ENCODE data around the gene SECISBP2L. TPM values are rescaled to one million over a fixed set of nuclear protein-coding genes. Genes with fewer than 3 reads are reported as not detected.

The SECISBP2L gene
- polyA plus RNA-seq, 12 donors = 24.8 to 43.8 (median 33.7) TPM; not detected in 1

- DNase-seq = no peak
These were observed 79.5 kb downstream of the SECISBP2L start for GRCh38 chr15:48966595-48967301.

GRCh38 chr15:48965972-48966371, 80.3 kb downstream of the SECISBP2L start:
- no peak for DNase-seq

GRCh38 chr15:48964898-48965297, 81.3 kb downstream of the SECISBP2L start:
- DNase-seq = no peak

GRCh38 chr15:48963524-48964113, 82.6 kb downstream of the SECISBP2L start, which contains the start of gene SHC4:
Gene SHC4 (minus strand): TSS chr15:48963919. CDS start chr15:48963015, 904 bp downstream.
- peak; percentile 79 for DNase-seq

- DNase-seq = peak; percentile 33
These were observed 83.4 kb downstream of the SECISBP2L start for GRCh38 chr15:48962662-48963523.

- DNase-seq = no peak
These were observed 90.3 kb downstream of the SECISBP2L start for GRCh38 chr15:48955967-48956366.

GRCh38 chr15:48955370-48955769, 90.9 kb downstream of the SECISBP2L start:
- no peak for DNase-seq

- DNase-seq = no peak
These were observed 91.7 kb downstream of the SECISBP2L start for GRCh38 chr15:48954538-48954937.

- DNase-seq = no peak
These were observed 99.4 kb downstream of the SECISBP2L start for GRCh38 chr15:48946840-48947187.

GRCh38 chr15:48946074-48946839, 100.0 kb downstream of the SECISBP2L start:
- no peak for DNase-seq

- DNase-seq = no peak
These were observed 100.9 kb downstream of the SECISBP2L start for GRCh38 chr15:48945386-48945785.

- DNase-seq = no peak
These were observed 104.3 kb downstream of the SECISBP2L start for GRCh38 chr15:48941904-48942303.

GRCh38 chr15:48940508-48940907, 105.7 kb downstream of the SECISBP2L start:
- no peak for DNase-seq

- DNase-seq = no peak
These were observed 106.6 kb downstream of the SECISBP2L start for GRCh38 chr15:48939648-48940047.

Other genes with a start within 250 kb of the SECISBP2L start
- gene CEP152, start 235.4 kb downstream of the SECISBP2L start, polyA plus RNA-seq (ENCODE audit: insufficient read length in 12 of 12) = 1 to 10 TPM in 11 of 12 donors, not detected in 1; 1.7 to 7.9 (median 4.3) TPM
- gene EID1, start 168.3 kb downstream of the SECISBP2L start, polyA plus RNA-seq (ENCODE audit: insufficient read length in 12 of 12) = 100 to 1,000 TPM in 11 of 12 donors, not detected in 1; 213 to 282 (median 241) TPM
- gene SHC4, start 82.5 kb downstream of the SECISBP2L start, polyA plus RNA-seq (ENCODE audit: insufficient read length in 12 of 12) = 1 to 10 TPM in 10 of 12 donors, not detected in 2; 1.1 to 3.2 (median 2.3) TPM
- gene COPS2, start 109.2 kb upstream of the SECISBP2L start, polyA plus RNA-seq (ENCODE audit: insufficient read length in 12 of 12) = 100 to 1,000 TPM in 11 of 12 donors, not detected in 1; 102 to 132 (median 119) TPM
- 10 to 100 TPM in 11 of 12 donors, not detected in 1; 10.6 to 19.7 (median 15.3) TPM for gene GALK2, start 123.8 kb upstream of the SECISBP2L start, polyA plus RNA-seq (ENCODE audit: insufficient read length in 12 of 12)